Measurements from ENCODE around the gene PIEZO1.

PIEZO1 gene

DNA sequence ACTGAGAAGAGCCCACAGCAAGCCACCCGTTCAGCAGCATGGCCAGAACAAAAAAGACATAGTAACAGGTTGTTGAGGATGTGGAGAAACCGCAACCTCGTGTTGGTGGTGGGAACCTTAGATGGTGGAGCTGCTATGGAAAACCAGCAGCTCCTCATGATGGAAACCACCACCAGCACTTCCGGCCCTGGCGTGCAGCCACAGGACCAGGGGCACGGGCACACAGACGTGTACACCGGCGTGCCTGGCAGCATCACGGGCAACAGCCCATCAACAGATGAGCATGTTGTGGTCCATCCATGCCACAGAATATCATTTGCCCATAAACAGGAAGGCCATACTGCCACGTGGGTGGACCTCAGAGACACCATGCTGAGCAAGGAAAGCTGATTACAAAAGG lies 66.8 kb downstream of the PIEZO1 start:
- H3K4me3 ChIP-seq = no peak overlapping the region
- no peak for TF ChIP-seq CTCF (IDR thresholded peaks at IDR 0.05)
- H3K9me3 ChIP-seq = no peaks in the 10 kb centered on the region
- no peaks in the 10 kb centered on the region for H3K4me1 ChIP-seq
- H3K36me3 ChIP-seq = peaks cover 71 to 100% (median 99%) of the 10 kb centered on the region in 3 donors
- no peak for DNase-seq
- intact Hi-C loops (cut with DNase I; ENCODE audit: low total_unique reads) = no loop called here
- H3K27me3 ChIP-seq = no peaks in the 10 kb centered on the region
- no peak overlapping the region for H3K27ac ChIP-seq

DNA sequence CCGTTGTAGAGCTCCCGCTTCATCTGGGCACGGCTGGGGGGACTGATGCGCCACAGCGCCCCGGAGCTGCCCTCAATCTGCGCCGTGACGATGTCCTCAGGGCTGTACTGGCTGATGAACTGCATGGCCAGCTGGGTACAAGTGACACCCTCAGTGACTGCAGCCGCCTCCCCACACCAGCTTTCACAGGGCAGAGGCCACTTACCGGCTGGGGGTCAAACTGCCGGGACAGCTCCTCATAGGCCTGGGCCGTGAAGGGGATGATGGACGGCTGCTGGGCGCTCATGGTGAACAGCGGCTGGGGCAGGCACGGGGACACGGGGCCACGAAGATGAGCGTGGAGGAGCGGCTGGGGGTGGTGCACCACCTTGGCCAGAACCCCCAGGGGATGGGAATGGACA lies 68.4 kb downstream of the PIEZO1 start:
- Histone ChIP-seq H3K27me3 (no peaks in the 10 kb centered on the region), H3K4me1 (no peaks in the 10 kb centered on the region), H3K9me3 (no peaks in the 10 kb centered on the region), H3K27ac (no peak overlapping the region), H3K4me3 (no peak overlapping the region), H3K36me3 (peaks cover 57 to 92% (median 84%) of the 10 kb centered on the region in 3 donors)
- intact Hi-C loops (cut with DNase I; ENCODE audit: low total_unique reads) = no loop called here
- TF ChIP-seq CTCF (IDR thresholded peaks at IDR 0.05) = no peak
- DNase-seq = no peak

DNA sequence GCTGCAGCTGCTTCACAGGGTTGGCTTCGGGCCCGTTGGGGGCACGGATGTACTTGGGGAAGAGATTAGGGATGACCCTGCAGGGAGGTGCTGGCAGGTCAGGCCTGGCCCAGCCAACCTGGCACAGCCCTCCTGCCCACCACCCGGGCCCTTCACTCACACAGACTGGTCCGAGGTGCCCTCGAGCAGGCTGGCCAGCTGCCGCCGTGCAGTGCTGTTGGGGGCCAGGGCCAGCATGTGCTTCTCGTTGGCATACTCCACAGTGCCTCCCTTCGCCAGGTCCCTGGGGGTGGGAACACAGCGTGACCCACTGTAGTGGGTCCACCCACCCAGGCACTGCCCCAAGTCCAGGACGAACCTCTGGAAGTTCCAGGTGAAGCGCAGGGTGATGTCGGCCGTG lies 68.8 kb downstream of the PIEZO1 start:
- no peak for DNase-seq
- H3K36me3 ChIP-seq = peaks cover 54 to 88% (median 80%) of the 10 kb centered on the region in 3 donors
- no peaks in the 10 kb centered on the region for H3K4me1 ChIP-seq
- H3K27me3 ChIP-seq = no peaks in the 10 kb centered on the region
- H3K9me3 ChIP-seq = no peaks in the 10 kb centered on the region
- no peak for TF ChIP-seq CTCF (IDR thresholded peaks at IDR 0.05)
- intact Hi-C loops (cut with DNase I; ENCODE audit: low total_unique reads) = no loop called here
- no peak overlapping the region for H3K4me3 ChIP-seq
- no peak overlapping the region for H3K27ac ChIP-seq

DNA sequence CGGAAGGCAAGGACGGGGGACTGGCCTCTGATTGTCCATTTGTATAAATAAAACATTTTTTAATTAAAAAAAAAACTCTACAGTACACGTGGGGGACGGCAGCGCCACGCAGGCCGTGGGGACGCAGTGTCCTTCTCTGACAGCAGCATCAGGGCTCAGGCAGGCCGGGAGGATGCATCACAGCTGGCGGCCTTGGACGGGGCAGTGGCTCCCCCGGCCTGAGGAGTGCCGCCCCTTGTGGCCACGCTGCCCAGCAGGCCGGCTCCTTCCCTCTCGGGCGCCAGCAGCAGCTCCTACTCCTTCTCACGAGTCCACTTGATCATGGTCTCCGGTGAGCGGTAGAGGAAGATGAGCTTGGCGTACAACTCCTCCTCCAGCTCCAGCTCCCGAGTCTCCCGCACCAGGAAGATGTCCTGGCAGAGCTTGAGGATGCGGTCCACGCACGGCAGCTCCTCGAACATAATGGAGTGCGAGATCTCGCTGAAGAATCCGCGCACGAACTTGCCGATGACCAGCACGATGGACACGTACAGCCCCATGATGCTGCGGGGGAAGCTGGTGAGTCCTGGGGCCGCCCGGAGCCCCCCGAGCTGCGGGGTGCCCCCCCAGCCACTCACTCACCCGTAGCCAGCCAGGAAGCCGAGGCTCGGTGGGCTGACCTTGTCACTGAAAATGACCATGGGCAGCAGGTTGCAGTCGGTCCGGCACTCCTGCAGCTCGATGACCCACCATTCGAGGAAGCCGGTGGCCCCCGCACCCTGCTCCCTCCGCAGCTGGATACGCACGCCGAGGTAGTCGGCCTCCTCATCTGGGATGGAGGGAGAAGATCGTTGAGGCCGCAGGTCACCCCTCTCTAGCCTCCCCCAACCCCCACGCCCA lies 69.5 kb downstream of the PIEZO1 start:
- H3K27ac ChIP-seq = no peak overlapping the region
- H3K4me3 ChIP-seq = no peak overlapping the region
- no peak for DNase-seq
- H3K36me3 ChIP-seq = peaks cover 48 to 81% (median 73%) of the 10 kb centered on the region in 3 donors
- TF ChIP-seq CTCF (IDR thresholded peaks at IDR 0.05) = no peak
- intact Hi-C loops (cut with DNase I; ENCODE audit: low total_unique reads) = no loop called here
- no peaks in the 10 kb centered on the region for H3K27me3 ChIP-seq
- no peaks in the 10 kb centered on the region for H3K9me3 ChIP-seq
- no peaks in the 10 kb centered on the region for H3K4me1 ChIP-seq

- Histone ChIP-seq H3K27me3 (no peaks in the 10 kb centered on the region), H3K4me3 (no peak overlapping the region), H3K9me3 (no peaks in the 10 kb centered on the region), H3K27ac (no peak overlapping the region), H3K36me3 (peaks cover 43 to 76% (median 64%) of the 10 kb centered on the region in 3 donors), H3K4me1 (no peaks in the 10 kb centered on the region)
- intact Hi-C loops (cut with DNase I; ENCODE audit: low total_unique reads) = no loop called here
- no peak for TF ChIP-seq CTCF (IDR thresholded peaks at IDR 0.05)
- DNase-seq = no peak
These were observed 70.4 kb downstream of the PIEZO1 start for GRCh38 chr16:88714420-88715302.

Measured in tibial artery (tissue), 4 donors.